Adipocyte (in vitro differentiated cells): ENCODE results near the gene TMEM263.
A peak's percentile ranks its signal among the peaks of the same experiment; 100 is the strongest.
"Not testable (repeated sequence)": the region's sequence is repeated elsewhere in the genome, so short reads cannot be mapped to it uniquely, and the experiment has no call there.

Experiments
- DNase-seq: peaks from one replicate; pipeline ENCODE4 v3.0.0-alpha.2; 2015; ENCODE audit warnings: low read depth
- H3K27me3 ChIP-seq: replicated peaks from 2 replicates; pipeline ENCODE4 v1.7.0; 2013; ENCODE audit warnings: mild to moderate bottlenecking, low read length, moderate library complexity; ENCODE audit not compliant: control insufficient read depth, insufficient read depth
- H3K36me3 ChIP-seq: 2 replicates; pipeline ENCODE4 v1.7.0; 2013; ENCODE audit warnings: low read length, mild to moderate bottlenecking, moderate library complexity; ENCODE audit not compliant: control insufficient read depth, insufficient read depth, severe bottlenecking
- H3K4me1 ChIP-seq: 2 replicates; pipeline ENCODE4 v1.7.0; 2013; ENCODE audit warnings: mild to moderate bottlenecking, low read length, moderate library complexity; ENCODE audit not compliant: control insufficient read depth, insufficient read depth
- H3K4me3 ChIP-seq: 2 replicates; pipeline ENCODE4 v1.7.0; 2013; ENCODE audit warnings: mild to moderate bottlenecking, low read length, moderate library complexity
- H3K9ac ChIP-seq: 2 replicates; pipeline ENCODE4 v1.7.0; 2013; ENCODE audit warnings: mild to moderate bottlenecking, low read length, moderate library complexity
- H3K9me3 ChIP-seq: 2 replicates; pipeline ENCODE4 v1.7.0; 2013; ENCODE audit warnings: mild to moderate bottlenecking, low read length, moderate library complexity; ENCODE audit not compliant: control insufficient read depth

TMEM263 gene

DNA sequence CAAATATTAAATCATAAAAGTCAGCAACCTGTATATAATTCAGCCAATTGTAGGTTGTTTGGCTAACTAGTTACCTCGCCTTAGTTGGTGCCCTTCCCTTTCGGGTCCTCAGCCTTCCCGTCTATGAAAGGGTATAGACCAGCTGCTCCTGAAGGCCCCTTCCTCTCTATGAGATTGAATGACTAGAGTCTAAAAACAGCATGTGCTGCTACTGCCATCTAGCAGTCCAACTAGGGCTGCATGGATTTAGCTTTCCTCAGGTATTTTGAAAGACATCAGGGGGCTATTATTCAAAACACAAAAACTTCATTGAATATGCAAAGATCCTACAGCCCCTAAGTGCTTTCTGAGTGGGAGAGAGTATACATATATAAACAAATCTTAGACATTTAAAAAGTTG, 37.0 kb upstream of the TMEM263 start:
- H3K4me1 ChIP-seq, result no peaks in the 10 kb centered on the region
- H3K9ac ChIP-seq, result no peak overlapping the region
- H3K9me3 ChIP-seq, result no peaks in the 10 kb centered on the region
- H3K36me3 ChIP-seq, result no peaks in the 10 kb centered on the region
- no peak overlapping the region for H3K4me3 ChIP-seq
- no peaks in the 10 kb centered on the region for H3K27me3 ChIP-seq
- DNase-seq, result peak; percentile 39

DNA sequence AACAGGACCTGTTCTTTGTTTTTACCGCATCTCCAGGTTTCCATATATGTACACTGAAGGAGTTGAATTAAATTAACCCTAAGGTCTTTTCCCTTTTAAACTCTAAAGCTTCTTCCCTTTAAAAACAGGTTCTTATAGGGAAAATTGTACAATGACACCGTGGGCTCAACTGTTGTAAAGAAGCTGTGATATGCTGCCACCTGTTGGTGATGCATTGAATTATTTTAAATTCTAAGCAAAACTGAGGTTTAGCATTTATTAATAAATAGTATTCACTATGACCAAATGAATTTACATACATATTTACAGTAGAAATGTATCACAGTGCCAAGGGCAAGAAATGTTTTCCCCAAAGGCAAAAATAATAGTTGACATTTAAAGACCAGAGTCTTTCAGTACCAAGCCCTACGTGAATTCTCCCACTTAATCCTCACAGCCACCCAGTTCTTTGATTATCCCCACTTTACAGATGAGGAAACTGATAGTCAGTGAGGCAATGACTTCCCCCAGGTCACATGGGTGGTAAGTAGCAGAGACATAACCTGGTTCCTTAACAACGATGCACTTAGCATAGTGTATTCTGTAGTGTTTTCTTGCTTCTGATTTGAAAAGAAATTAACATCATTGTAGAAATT, 35.7 kb upstream of the TMEM263 start:
- H3K27me3 ChIP-seq, result no peaks in the 10 kb centered on the region
- H3K9ac ChIP-seq, result no peak overlapping the region
- no peak overlapping the region for H3K4me3 ChIP-seq
- no peaks in the 10 kb centered on the region for H3K4me1 ChIP-seq
- no peaks in the 10 kb centered on the region for H3K9me3 ChIP-seq
- DNase-seq, result peak; percentile 82
- no peaks in the 10 kb centered on the region for H3K36me3 ChIP-seq

DNA sequence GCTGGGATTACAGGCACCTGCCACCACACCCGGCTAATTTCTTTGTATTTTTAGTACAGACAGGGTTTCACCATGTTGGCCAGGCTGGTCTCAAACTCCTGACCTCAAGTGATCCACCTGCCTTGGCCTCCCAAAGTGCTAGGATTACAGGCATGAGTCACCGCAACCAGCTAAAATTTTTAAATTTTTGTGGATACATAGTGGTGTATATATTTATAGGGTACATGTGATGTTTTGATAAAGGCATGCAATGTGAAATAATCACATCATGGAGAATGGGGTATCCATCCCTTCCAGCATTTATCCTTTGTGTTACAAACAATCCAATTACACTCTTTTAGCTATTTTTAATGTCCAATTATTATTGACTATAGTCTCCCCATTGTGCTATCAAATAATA, 33.7 kb upstream of the TMEM263 start:
- not testable (repeated sequence) for DNase-seq, H3K27me3 ChIP-seq, H3K4me1 ChIP-seq, H3K36me3 ChIP-seq, H3K9me3 ChIP-seq, H3K9ac ChIP-seq, H3K4me3 ChIP-seq

DNA sequence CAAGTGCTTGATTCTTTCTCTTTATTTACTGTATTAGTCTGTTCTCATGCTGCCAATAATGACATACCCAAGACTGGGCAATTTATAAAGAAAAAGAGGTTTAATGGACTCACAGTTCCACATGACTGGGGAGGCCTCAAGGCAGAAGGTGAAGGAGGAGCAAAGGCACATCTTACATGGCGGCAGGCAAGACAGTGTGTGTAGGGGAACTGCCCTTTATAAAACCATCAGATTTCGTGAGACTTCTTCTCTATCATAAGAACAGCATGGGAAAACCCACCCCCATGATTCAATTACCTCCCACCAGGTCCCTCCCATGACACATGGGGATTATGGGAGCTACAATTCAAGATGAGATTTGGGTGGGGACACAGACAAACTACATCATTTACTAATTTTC, 32.1 kb upstream of the TMEM263 start:
- H3K9ac ChIP-seq, H3K4me3 ChIP-seq, H3K27me3 ChIP-seq, H3K4me1 ChIP-seq, H3K9me3 ChIP-seq, H3K36me3 ChIP-seq, DNase-seq: not testable (repeated sequence)

DNA sequence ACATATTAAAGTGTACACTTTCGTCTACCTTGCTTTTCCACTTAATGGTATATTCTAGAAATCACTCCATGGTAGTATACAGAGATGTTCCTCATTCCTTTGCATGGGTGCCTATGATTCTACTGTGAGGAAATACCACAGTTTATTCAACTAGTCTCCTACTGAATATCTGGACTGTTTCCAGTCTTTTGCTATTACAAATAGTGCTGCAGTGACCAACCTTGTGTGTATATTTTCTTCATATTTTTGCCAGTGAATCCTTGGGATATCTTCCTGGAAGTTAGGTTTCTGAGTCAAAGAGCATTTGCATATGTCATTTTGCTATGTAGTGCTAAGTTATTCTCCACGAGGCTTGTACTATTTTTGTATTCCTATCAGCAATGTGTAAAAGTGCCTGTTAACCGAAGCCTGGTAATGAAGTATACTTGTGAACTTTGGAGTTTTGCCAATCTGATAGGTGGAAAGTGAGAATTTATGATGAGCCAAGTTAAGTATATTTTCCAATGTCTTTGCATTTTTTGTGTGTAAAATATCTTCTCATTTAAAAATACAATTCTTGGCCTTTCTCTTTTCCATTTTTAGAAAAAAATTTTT, 31.3 kb upstream of the TMEM263 start:
- Histone ChIP-seq H3K27me3 (no peaks in the 10 kb centered on the region), H3K9me3 (no peaks in the 10 kb centered on the region), H3K4me3 (no peak overlapping the region), H3K36me3 (no peaks in the 10 kb centered on the region), H3K4me1 (no peaks in the 10 kb centered on the region), H3K9ac (no peak overlapping the region)
- no peak for DNase-seq

DNA sequence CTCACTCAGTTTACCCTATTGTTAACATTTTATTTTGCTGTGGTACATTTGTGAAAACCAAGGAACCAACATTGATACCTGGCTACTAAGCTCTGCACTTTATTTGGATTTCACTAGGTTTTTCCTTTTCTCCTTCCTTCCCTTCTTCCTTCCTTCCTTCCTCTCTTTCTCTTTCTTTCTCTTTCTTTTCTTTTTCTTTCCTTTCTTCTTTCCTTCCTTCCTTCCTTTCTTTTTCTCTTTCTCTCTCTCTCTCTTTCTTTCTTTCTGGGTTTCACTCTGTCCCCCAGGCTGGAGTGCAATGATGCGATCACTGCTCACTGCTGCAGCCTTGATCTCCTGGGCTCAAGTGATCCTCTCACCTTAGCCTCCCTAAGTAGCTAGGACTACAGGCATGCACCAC, 29.1 kb upstream of the TMEM263 start:
- no peak for DNase-seq
- no peaks in the 10 kb centered on the region for H3K36me3 ChIP-seq
- H3K9me3 ChIP-seq, result no peaks in the 10 kb centered on the region
- H3K4me3 ChIP-seq, result no peak overlapping the region
- H3K9ac ChIP-seq, result no peak overlapping the region
- H3K27me3 ChIP-seq, result no peaks in the 10 kb centered on the region
- no peaks in the 10 kb centered on the region for H3K4me1 ChIP-seq

DNA sequence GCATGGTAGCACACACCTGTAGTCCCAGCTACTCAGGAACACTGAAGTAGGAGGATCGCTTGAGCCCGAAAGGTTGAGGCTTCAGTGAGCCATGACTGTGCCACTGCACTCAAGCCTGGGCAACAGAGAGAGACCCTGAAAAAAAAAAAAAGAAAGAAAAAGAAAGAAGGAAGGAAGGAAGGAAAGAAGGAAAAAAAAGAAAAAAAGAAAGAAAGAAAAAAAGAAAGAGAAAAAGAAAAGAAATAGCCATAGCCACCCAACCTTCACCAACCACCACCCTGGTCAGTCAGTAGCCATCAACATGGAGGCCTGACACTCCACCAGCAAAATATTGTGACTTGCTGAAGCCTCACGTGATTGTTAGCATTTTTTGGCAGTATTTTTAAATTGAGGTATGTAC, 21.4 kb upstream of the TMEM263 start:
- Histone ChIP-seq H3K27me3 (no peaks in the 10 kb centered on the region), H3K36me3 (no peaks in the 10 kb centered on the region), H3K9me3 (no peaks in the 10 kb centered on the region), H3K4me1 (no peaks in the 10 kb centered on the region), H3K4me3 (no peak overlapping the region), H3K9ac (no peak overlapping the region)
- no peak for DNase-seq

DNA sequence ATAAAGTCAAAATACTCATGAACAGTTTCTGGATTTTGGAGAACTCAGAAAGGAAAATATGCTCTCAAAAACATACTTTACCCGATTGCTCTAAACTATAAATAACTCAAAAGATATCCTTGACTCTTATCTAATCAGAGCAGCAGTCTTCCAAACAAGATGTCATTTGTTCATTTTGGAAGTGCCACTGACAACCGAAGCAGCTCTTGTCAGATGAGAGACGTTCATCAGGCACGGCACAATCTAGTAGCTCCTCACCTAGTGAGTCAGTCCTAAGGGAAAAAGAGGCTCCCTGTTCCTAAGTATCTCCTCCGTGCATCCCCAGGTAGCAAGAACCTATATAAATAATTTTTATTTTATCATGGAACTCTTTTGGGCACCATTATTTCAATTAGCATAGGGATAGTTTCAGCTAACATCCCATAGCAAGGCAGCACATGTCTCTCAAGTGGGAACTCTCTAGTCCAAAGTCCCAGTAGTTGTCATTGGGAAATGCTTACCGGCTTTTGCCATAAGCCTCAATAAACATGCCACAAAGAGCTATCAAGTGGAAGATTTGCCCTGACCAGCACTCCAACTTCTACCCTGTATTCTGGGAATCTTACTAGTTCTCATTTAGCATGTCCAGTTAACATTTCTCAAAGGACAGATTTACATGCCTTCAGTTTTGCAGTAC, 14.1 kb upstream of the TMEM263 start:
- no peak for DNase-seq
- no peak overlapping the region for H3K9ac ChIP-seq
- no peak overlapping the region for H3K4me3 ChIP-seq
- no peaks in the 10 kb centered on the region for H3K4me1 ChIP-seq
- no peaks in the 10 kb centered on the region for H3K36me3 ChIP-seq
- peaks cover 4% of the 10 kb centered on the region for H3K9me3 ChIP-seq
- H3K27me3 ChIP-seq, result no peaks in the 10 kb centered on the region

DNA sequence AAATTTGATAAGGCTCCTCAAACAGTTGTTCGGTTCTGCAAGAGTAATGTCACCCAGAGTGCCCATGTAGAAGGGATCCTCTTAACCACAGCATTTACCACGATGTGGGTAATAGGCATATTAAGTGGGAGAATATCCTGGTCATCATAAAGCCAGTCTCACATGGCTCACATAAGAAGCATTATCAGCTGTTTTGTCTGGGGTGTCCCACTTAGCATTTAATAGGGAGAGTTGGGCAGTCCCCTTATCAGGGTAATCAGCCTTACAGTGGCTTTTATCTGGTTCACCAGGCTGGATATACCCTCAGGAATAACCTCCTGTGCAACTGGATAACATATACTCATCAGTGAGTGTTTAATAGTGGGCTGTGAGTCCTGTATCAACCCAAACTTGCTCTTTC, 12.9 kb upstream of the TMEM263 start:
- no peak overlapping the region for H3K4me3 ChIP-seq
- no peak overlapping the region for H3K9ac ChIP-seq
- H3K27me3 ChIP-seq, result no peaks in the 10 kb centered on the region
- no peaks in the 10 kb centered on the region for H3K36me3 ChIP-seq
- no peaks in the 10 kb centered on the region for H3K4me1 ChIP-seq
- no peak for DNase-seq
- peaks cover 4% of the 10 kb centered on the region for H3K9me3 ChIP-seq

DNA sequence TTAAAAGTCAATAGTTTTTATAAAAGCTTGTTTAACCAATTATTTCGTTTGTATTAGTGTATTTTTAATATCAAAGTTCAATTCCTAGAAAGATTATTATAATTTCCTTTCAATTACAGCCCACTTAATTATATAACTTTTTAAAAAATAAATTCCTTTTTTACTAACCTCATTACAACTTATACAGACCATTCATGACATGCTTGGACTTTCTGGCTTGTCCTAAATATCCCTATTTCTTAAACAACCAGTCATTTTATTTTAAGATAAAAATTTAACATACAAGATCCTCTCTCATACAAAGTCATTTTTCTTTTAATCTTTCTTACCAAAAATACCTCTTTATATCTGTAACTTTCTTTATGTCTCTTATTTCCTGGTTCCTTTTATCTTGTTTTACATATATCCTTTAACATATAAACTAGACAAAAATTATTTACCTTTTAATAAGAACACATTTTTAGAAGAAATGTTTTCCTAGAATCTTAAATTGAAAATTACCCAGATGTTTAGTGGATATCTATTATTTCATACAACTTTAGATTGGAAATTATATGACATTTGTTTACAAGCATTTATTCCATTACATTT, 10.4 kb upstream of the TMEM263 start:
- Histone ChIP-seq H3K9me3 (peaks cover 4% of the 10 kb centered on the region), H3K4me3 (no peak overlapping the region), H3K36me3 (no peaks in the 10 kb centered on the region), H3K27me3 (no peaks in the 10 kb centered on the region), H3K4me1 (no peaks in the 10 kb centered on the region), H3K9ac (no peak overlapping the region)
- no peak for DNase-seq

DNA sequence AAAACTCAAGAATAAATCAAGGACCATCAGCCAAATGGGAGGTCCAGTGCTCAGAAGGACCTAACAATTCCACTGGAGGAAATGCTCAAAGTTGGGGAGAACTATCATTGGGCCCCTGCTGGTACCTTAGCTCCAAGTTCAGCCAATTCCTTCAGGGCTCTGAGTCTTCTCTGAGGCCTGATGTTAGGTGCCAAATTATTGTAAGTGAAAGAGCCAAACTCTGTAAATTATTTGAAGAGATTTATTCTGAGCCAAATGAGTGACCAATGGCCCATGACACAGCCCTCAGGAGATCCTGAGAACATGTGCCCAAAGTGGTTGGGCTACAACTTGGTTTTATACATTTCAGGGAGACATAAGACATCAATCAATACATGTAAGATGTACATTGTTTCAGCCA, 8.2 kb upstream of the TMEM263 start:
- Histone ChIP-seq H3K9ac (no peak overlapping the region), H3K4me1 (no peaks in the 10 kb centered on the region), H3K4me3 (no peak overlapping the region), H3K36me3 (no peaks in the 10 kb centered on the region), H3K27me3 (no peaks in the 10 kb centered on the region), H3K9me3 (peaks cover 4% of the 10 kb centered on the region)
- no peak for DNase-seq
